ENCODE measurements around the gene KLHDC1.
A peak's percentile ranks its signal among the peaks of the same experiment; 100 is the strongest.

KLHDC1 gene

GRCh38 chr14:49673586-49673985, 19.3 kb upstream of the KLHDC1 start:
- TF ChIP-seq CTCF (IDR thresholded peaks at IDR 0.05; ENCODE audit: low read depth, low read length) (no peak), MYC (IDR thresholded peaks at IDR 0.05; ENCODE audit: low read depth, low read length) (no peak), POLR2A (IDR thresholded peaks at IDR 0.05; ENCODE audit: extremely low read depth, insufficient read length) (no peak), MAX (IDR thresholded peaks at IDR 0.05; ENCODE audit: low read depth, low read length) (no peak)
- no peak for DNase-seq (ENCODE audit: low read depth)

GRCh38 chr14:49677643-49678042, 15.3 kb upstream of the KLHDC1 start:
- H3K4me3 ChIP-seq (ENCODE audit: low read depth, low read length) = no peak overlapping the region
- no peak for DNase-seq (ENCODE audit: low read depth)
- TF ChIP-seq MAX (IDR thresholded peaks at IDR 0.05; ENCODE audit: low read depth, low read length) (no peak), CTCF (IDR thresholded peaks at IDR 0.05; ENCODE audit: low read depth, low read length) (no peak), POLR2A (IDR thresholded peaks at IDR 0.05; ENCODE audit: extremely low read depth, insufficient read length) (no peak), MYC (IDR thresholded peaks at IDR 0.05; ENCODE audit: low read depth, low read length) (no peak)

More at GRCh38 chr14:49673586-49673985, 19.3 kb upstream of the KLHDC1 start:
- no peak overlapping the region for H3K4me3 ChIP-seq (ENCODE audit: low read depth, low read length)

GRCh38 chr14:49679271-49679670, 13.6 kb upstream of the KLHDC1 start:
- no peak overlapping the region for H3K4me3 ChIP-seq (ENCODE audit: low read depth, low read length)
- TF ChIP-seq POLR2A (IDR thresholded peaks at IDR 0.05; ENCODE audit: extremely low read depth, insufficient read length) = no peak
- no peak for TF ChIP-seq MAX (IDR thresholded peaks at IDR 0.05; ENCODE audit: low read depth, low read length)
- TF ChIP-seq CTCF (IDR thresholded peaks at IDR 0.05; ENCODE audit: low read depth, low read length) = no peak
- no peak for TF ChIP-seq MYC (IDR thresholded peaks at IDR 0.05; ENCODE audit: low read depth, low read length)
- no peak for DNase-seq (ENCODE audit: low read depth)

- DNase-seq (ENCODE audit: low read depth) = no peak
- TF ChIP-seq CTCF (IDR thresholded peaks at IDR 0.05; ENCODE audit: low read depth, low read length) = no peak
- TF ChIP-seq MAX (IDR thresholded peaks at IDR 0.05; ENCODE audit: low read depth, low read length) = no peak
- TF ChIP-seq MYC (IDR thresholded peaks at IDR 0.05; ENCODE audit: low read depth, low read length) = no peak
- no peak for TF ChIP-seq POLR2A (IDR thresholded peaks at IDR 0.05; ENCODE audit: extremely low read depth, insufficient read length)
- peak overlapping the region; percentile 92 for H3K4me3 ChIP-seq (ENCODE audit: low read depth, low read length)
These were observed 6.5 kb upstream of the KLHDC1 start for GRCh38 chr14:49686425-49686824.

- TF ChIP-seq CTCF (IDR thresholded peaks at IDR 0.05; ENCODE audit: low read depth, low read length) (no peak), POLR2A (IDR thresholded peaks at IDR 0.05; ENCODE audit: extremely low read depth, insufficient read length) (peak; percentile 84), MAX (IDR thresholded peaks at IDR 0.05; ENCODE audit: low read depth, low read length) (peak; percentile 59; the same call in 1 of the 2 replicates), MYC (IDR thresholded peaks at IDR 0.05; ENCODE audit: low read depth, low read length) (peak; percentile 80)
- peak; percentile 90 for DNase-seq (ENCODE audit: low read depth)
- H3K4me3 ChIP-seq (ENCODE audit: low read depth, low read length) = peak within 1 kb of the TSS; percentile 92
These were observed 4.8 kb upstream of the KLHDC1 start, which contains the start of gene POLE2 for GRCh38 chr14:49687942-49688700. POLE2 (minus strand) TSS chr14:49688214; CDS start chr14:49688203, 11 bp downstream.

Data from NB4 (cell line).